Limb (tissue), 2 donors: Measurements from ENCODE around the gene TM4SF1.
A peak's percentile ranks its signal among the peaks of the same experiment; 100 is the strongest.

Experiments used
- DNase-seq, 2 donors: peaks; one replicate each; pipeline ENCODE4 v3.0.0-alpha.2; 2016; ENCODE audit errors: extremely low spot score in 2 of 2

The TM4SF1 gene, protein sequence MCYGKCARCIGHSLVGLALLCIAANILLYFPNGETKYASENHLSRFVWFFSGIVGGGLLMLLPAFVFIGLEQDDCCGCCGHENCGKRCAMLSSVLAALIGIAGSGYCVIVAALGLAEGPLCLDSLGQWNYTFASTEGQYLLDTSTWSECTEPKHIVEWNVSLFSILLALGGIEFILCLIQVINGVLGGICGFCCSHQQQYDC

GRCh38 chr3:149377408-149378364 lies at the start of gene TM4SF1:
Gene TM4SF1, minus strand, starts transcription at chr3:149377649. Its CDS starts 102 bp downstream, at chr3:149377547.
- DNase-seq, result peak; percentile 43 to 53

- no peak for DNase-seq
These were observed 48.9 kb upstream of the TM4SF1 start for GRCh38 chr3:149426325-149426724.

DNA sequence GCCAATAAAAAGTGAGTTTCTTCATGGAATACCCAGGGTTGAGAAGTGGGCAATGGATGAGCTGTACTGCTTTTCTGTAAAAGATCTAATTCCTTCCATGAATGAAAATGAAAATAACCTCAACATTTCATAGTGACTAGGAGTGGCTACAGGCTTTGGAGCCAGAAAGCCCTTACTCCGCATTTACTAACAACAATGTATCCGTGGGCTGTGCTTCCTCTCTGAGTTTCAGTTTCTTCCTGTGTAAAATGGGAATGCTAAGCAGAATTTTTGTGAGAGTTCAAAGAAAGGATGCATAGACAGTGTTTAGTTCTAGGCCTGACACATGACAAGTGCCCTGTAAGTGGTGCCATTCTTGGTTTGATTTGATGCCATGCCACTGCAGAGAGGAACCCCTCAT lies 47.5 kb upstream of the TM4SF1 start:
- no peak for DNase-seq

- DNase-seq, result no peak
These were observed 44.3 kb upstream of the TM4SF1 start for GRCh38 chr3:149421764-149422163.

- DNase-seq, result no peak
These were observed 42.4 kb upstream of the TM4SF1 start for GRCh38 chr3:149419816-149420215.

DNA sequence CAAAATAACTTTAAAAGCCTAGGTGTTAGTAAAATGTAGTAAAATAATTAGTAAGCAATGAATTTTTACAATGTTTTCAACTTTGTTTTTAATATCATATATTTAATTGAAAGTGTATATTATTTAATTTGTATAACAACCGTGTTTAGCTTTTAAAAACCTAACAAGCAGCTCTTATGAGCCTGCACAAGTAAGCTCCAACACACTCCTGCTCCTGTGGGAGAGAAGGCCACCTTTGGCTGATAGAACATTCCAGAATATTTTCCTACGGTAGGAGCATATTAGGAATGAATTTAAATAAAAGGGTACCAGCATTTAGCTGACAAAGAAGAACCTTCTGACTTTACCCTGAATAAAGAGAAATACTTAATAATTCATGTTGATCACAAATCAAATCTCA lies 40.3 kb upstream of the TM4SF1 start:
- no peak for DNase-seq

DNA sequence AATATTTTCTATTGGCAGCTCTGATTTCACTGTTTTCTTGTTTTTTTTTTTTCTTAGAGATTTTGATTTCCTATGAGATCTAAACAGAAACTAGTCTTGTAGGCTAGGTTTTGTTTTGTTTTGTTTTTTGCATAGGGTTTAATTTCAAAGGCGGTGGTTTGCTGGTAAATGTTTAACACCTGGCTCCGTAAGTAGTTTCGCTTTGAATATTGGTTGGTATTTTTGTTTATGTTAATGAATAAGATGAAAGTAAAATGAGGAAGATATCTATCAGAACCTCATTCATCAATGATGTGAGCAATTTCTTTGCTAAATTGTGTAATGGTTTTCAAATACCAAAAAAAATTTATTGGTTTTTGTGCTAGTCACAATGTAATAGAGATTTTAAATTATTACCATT lies 39.7 kb upstream of the TM4SF1 start:
- DNase-seq, result no peak

GRCh38 chr3:149415484-149415883 lies 38.0 kb upstream of the TM4SF1 start:
- no peak for DNase-seq

- DNase-seq, result no peak
These were observed 37.2 kb upstream of the TM4SF1 start for GRCh38 chr3:149414557-149415231.

GRCh38 chr3:149411583-149411982 lies 34.1 kb upstream of the TM4SF1 start:
- no peak for DNase-seq

GRCh38 chr3:149409351-149409750 lies 31.9 kb upstream of the TM4SF1 start:
- DNase-seq, result no peak

DNA sequence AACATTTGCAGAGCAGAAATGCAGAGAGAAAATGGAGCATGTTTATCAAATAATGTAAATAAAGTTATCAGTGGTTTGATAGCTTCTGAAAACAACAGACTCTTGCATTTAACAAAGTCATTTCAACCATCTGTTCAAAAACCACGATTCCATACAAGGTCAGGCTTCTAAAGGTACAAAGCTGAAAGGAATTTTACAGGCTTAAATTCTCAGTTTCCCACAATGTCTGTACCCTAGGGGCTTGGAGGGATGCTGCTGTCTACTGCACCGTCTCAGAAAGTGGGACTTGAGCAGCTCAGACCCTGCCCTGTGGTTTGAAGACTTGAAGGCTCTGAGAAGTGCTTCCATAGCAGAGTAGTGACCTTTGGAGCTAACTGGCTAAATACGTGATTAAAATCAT lies 30.4 kb upstream of the TM4SF1 start:
- DNase-seq, result no peak

- no peak for DNase-seq
These were observed 28.8 kb upstream of the TM4SF1 start for GRCh38 chr3:149406244-149406752.

- DNase-seq, result no peak
These were observed 26.0 kb upstream of the TM4SF1 start for GRCh38 chr3:149403443-149403842.

DNA sequence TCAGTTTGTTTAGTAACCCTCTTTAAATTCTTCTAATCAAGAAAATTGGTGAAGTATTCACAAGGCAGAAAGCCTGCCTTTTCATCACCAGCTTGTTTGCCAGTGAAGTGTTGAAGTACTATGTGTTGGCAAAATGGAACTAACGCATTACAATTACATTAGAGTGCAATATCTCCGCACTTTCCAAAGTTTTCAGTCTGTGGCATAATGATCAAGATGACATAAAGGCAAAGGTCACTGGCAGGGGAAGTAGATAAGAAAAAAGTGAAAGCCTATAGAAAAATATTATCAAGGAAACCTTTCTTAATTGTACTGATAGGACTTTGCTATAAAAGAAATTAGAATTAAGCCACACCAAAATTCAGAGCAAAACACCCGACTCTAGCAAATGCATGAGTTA lies 25.0 kb upstream of the TM4SF1 start:
- DNase-seq, result no peak

DNA sequence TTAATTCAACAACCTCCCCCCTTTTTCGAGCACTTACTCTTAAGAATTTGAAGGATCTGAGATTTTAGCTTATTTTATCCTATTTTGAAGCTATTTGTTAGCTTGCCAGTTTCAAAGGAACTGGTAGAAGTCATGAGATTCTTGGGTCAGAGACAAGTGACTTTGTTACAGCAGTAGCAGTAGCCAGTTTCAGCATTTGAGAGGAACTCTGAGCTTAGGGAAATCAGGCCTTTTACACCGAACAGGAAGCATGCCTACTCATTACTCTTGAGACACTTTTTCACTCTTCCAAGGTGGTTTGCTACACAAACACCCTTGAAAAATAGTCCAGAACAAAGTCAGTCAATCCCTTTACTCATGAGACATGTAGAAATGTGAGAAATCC lies 24.5 kb upstream of the TM4SF1 start:
- DNase-seq, result no peak

DNA sequence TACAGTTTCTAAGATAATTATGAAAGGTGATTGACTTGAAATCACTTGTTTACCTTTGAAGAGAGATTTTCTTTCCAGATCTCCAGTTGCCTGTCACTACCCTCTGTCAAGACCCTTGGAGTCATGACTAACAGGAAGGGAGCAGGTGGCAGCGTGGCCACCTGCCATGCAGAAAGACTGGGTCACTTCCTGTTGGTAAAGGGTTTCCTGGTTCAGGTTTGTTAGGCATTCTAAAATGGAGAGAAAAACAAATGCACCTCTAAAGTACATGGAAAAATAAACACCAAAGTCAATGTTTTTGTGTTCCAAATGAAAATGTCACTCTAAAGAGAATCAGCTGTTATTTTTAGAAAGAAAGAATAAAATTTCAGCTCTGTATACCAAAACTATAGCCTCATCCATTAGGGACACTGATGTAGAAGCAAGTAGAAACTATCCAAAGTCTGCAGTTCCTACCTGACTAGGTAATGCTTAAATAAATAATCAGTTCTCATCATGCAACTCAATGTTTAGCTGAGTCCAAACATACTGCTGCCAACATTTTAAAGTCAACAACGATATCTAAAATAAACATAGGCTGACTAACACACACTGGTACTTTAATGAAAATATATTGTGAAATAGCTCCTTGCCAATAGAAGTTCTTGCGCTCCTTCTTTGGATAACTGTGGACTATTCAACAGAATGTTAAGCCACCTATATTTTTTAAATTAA lies 23.9 kb upstream of the TM4SF1 start:
- DNase-seq, result no peak

GRCh38 chr3:149400645-149401044 lies 23.2 kb upstream of the TM4SF1 start:
- no peak for DNase-seq

DNA sequence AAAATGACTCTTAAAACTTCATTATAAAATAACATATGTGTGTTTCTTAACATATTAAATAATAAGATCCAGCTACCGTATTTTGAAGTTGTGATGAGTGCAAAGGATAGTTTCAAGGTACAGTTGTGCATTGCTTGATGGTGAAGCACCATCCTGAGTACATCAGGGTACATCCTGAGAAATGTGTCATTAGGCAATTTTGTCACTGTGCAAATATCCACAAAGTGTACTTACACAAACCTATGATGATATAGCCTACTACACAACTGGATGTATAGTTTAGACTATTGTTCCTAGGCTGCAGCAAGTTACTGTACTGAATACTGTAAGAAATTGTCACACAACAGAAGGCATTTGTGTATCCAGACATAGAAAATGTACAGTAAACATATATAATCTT lies 20.8 kb upstream of the TM4SF1 start:
- no peak for DNase-seq

DNA sequence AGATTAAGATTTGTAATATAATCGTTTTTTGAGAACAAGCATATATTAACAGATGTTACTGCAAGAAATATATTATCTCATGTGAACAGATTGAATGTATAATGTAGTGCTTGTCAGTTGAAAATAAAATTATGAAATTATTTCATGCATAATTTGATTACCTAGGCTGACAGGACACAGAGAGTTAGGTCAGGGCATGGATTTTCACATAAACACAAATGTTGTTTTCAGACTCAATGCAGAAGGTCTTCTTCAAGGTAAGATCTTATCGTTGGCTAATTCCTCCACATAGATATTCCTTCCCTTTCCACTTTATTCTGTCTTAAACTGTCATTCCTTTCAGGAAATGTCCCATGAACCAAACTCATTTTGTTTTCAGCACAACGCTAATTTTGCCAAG lies 20.1 kb upstream of the TM4SF1 start:
- DNase-seq, result no peak

DNA sequence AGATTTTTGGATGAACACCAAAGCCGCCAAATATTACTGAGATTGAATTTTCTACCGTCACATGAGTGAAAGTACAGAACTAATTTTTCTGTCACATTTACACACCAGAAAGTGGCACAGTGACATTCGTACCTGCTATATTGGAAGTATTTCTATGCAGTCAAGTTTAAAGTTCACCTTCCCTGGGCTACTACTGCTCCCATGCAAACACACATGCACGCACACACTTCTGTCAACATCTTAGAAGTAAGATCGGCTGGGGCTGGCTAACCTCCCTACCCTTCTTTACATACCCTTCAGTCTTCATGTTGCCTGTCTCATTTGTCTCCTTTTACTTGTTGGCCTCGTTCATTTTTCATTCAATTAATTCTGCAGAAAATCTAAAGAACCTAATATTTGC lies 19.0 kb upstream of the TM4SF1 start:
- DNase-seq, result no peak
